HG03378 (cell line): ENCODE data around the gene SECTM1.
"Not testable (repeated sequence)": the region's sequence is repeated elsewhere in the genome, so short reads cannot be mapped to it uniquely, and the experiment has no call there.

ENCODE experiments used
- ATAC-seq: cut with Tn5 transposase; IDR thresholded peaks from one replicate; pipeline ENCODE4 v1.9.1; 2021; ENCODE audit warnings: mild to moderate bottlenecking, moderate library complexity; ENCODE audit not compliant: unreplicated experiment

Gene SECTM1

GRCh38 chr17:82370471-82371332, 37.1 kb upstream of the SECTM1 start:
- no peak for ATAC-seq

DNA sequence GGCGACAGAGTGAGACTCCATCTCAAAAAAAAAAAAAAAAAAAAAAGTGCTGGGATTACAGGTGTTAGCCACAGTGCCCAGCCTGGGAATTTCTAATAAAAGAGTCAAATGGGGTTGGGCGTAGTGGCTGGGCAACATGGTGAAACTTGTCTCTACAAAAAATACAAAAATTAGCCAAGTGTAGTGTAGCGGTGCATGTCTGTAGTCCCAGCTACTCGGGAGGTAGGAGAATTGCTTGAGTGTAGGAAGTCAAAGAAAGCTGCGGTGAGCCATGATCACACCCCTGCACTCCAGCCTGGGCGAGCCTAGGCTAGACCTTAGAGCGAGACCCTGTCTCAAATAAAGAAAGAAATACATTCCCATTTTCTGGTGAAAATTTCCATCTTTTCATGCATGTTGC, 35.6 kb upstream of the SECTM1 start:
- ATAC-seq = no peak

- ATAC-seq = no peak
Observed at GRCh38 chr17:82367724-82368524, 34.4 kb upstream of the SECTM1 start.

GRCh38 chr17:82366749-82367148, 33.2 kb upstream of the SECTM1 start:
- ATAC-seq = no peak

GRCh38 chr17:82365606-82366295, 32.2 kb upstream of the SECTM1 start:
- ATAC-seq = no peak

DNA sequence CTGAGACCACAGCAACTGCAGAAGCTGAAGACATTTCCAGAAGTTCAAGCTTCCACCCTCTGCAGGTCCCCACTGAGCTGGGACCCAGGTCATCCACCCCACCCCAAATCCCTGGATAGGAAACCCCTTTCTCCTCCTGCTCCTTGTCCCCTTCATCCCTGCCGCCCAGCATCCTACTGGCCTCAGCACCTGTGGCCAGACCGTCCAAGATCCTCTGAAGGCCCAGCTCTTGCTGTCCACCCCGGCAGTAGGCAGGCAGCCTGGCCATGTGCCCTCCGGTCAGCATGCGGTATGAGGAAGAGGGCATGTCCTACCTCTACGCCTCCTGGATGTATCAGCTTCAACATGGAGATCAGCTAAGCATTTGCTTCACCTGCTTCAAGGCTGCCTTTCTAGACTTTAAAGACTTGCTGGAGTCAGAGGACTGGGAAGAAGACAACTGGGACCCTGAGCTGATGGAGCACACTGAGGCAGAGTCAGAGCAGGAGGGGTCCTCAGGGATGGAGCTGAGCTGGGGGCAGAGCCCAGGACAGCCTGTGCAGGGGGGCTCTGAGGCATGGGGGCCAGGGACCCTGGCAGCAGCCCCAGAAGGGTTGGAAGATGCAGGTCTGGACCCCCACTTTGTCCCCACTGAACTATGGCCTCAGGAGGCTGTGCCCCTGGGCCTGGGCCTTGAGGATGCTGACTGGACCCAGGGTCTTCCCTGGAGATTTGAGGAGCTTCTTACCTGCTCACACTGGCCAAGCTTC, 28.5 kb upstream of the SECTM1 start:
- no peak for ATAC-seq

DNA sequence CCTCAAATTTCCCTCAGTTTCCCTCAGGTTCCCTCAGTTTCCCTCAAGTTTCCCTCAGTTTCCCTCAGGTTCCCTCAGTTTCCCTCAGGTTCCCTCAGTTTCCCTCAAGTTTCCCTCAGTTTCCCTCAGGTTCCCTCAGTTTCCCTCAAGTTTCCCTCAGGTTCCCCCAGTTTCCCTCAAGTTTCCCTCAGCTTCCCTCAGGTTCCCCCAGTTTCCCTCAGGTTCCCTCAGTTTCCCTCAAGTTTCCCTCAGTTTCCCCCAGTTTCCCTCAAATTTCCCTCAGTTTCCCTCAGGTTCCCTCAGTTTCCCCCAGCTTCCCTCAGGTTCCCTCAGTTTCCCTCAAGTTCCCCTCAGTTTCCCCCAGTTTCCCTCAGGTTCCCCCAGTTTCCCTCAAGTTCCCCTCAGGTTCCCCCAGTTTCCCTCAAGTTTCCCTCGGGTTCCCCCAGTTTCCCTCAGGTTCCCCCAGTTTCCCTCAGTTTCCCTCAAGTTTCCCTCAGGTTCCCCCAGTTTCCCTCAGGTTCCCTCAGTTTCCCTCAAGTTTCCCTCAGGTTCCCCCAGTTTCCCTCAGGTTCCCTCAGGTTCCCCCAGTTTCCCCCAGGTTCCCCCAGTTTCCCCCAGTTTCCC, 26.0 kb upstream of the SECTM1 start:
- ATAC-seq = not testable (repeated sequence)

- no peak for ATAC-seq
Observed at GRCh38 chr17:82358465-82359350, 25.1 kb upstream of the SECTM1 start, which contains the start of gene TEX19. Gene TEX19 (plus strand): TSS chr17:82359247. CDS start chr17:82362151, 2,904 bp downstream.

DNA sequence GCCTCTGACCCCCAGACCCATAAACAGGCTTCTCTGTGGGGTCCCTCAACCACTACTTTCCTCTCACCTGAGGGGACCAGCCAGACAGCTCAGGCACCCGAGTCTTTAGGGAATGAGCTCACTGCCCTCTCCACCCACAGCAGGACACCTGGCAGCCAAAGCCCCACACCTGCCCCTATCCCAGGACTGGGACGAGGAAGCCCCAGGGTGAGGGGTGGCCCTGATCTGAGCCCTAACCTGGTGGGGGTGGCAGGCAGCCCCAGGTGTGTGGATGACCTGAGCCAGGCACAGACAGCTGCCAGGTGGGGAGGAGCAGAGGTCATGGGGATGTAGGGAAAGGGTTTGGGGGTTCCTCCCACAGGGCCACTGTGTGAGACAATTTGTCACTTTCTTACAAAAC, 23.8 kb upstream of the SECTM1 start:
- ATAC-seq = no peak

DNA sequence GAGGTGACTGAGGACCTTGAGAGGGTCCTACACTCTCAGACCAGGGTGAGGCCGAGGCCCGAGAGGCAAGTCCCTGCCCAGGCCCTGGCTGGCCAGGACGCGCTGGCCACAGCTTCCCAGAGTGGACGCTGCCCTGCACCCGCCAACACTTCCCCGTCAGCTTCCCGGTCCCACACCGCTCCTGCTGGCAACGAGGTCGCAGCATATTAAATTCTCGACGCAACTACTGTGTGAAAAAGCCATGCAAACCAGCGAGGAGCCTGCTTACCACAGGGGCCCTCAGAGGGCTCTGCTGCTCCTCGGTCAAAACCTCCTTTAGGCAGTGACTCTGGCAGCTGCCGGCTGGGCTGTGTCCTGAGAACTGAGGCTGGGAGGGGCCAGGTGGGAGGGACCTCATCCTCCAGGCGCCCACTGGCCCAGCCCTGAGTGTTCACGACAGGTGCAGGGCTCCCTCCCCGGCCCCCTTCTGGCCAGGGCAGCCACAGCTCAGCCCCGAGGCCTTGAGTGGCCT, 23.3 kb upstream of the SECTM1 start:
- no peak for ATAC-seq

DNA sequence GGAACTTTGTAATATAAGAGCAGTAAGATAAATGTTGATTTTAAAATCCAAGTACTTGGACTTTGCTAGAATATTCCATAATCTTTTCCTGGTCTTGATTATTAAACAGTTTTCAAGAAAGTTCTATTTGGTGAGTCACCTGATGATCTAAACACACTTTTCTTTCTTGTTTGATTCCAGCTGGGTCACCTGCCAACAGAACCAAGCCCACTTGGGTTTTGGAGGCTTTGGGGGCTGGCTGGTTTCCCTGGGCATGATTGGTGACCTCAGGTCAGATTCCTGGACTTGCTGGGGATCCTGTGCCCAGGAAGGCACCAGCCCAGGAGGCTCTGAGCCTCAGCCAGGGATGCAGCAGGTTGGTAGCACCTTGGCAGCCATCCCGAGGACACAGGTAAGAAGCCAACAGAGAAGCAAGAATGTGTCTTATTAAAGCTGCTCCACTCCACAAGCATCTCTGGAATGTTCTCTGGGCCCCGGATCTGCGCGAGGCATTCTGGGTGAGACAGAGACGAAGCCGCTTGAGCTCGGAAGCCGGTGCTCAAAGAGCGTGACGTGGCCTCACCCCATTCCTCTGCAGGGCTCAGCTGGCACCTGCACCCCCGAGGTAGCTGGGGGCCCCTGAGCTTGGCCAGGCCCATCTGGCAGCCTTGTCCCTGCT, 22.3 kb upstream of the SECTM1 start:
- no peak for ATAC-seq

- ATAC-seq = no peak
Observed at GRCh38 chr17:82354804-82355308, 21.3 kb upstream of the SECTM1 start.

GRCh38 chr17:82353484-82353883, 19.9 kb upstream of the SECTM1 start:
- no peak for ATAC-seq

- ATAC-seq = no peak
Observed at GRCh38 chr17:82351713-82352488, 18.3 kb upstream of the SECTM1 start.

GRCh38 chr17:82351254-82351712, 17.7 kb upstream of the SECTM1 start:
- no peak for ATAC-seq

DNA sequence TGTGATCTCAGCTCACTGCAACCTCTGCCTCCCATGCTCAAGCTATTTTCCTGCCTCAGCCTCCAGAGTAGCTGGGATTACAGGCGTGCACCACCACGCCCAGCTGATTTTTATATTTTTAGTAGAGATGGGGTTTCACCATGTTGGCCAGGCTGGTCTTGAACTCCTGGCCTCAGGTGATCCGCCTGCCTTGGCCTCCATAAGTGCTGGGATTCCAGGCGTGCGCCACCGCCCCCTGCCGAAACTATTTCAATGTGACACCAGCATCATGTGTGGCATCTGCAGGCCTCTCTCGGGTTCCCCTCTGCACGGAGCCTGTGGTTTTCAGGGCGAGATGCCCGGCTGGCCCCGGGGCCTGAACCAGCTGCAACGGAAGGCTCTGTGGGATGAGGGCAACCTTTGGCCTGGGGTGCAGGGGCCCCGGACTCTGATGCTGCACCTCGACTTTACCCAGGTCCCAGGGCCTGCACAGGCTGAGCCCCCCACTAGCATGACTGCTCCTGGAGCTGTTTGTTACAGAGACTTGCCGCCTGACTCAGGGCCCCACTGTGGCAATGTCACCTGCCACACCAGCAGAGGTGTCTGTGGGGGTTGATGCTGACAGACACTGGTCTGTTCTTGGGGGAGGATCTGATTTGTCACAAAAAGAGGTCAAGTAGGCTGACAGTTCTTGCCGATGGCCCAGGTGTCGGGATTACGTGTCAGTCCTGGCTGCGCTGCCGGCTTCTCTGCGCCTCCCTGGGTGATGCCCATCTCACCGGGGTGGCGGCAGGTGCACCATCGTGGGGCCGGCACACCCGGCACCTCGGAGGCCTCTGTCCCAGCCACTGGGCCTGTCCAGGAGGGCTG, 16.8 kb upstream of the SECTM1 start:
- ATAC-seq = no peak
